Stomach (tissue), 9 donors: Measurements from ENCODE around the gene SERBP1. TPM values are rescaled to one million over a fixed set of nuclear protein-coding genes. Genes with fewer than 3 reads are reported as not detected.

Experiments
- DNase-seq, 2 donors: peaks; one replicate each; pipeline versions ENCODE4 v3.0.0 to v3.0.0-alpha.2; 2013 to 2019
- H3K27ac ChIP-seq, 5 donors: fragments of 200-600 bp in 4 of 5; sonication (generic) in 4 of 5; one replicate each; pipeline ENCODE4 v1.5.1; 2013 to 2019; ENCODE audit warnings: mild to moderate bottlenecking in 1 of 5, moderate library complexity in 1 of 5
- H3K27me3 ChIP-seq, 3 donors: fragments of 200-600 bp; sonication (generic); one replicate each; pipeline ENCODE4 v1.5.1; 2017 to 2019; ENCODE audit warnings: mixed run types in 1 of 3
- H3K36me3 ChIP-seq, 4 donors: fragments of 200-600 bp; sonication (generic); 1 replicate in 3 of 4; 2 replicates in 1 of 4; pipeline ENCODE4 v1.5.1; 2016 to 2019
- H3K4me1 ChIP-seq, 4 donors: fragments of 200-600 bp; sonication (generic); one replicate each; pipeline ENCODE4 v1.5.1; 2016 to 2019
- H3K4me3 ChIP-seq, 4 donors: fragments of 200-600 bp; sonication (generic) in 3 of 4; one replicate each; pipeline ENCODE4 v1.5.1; 2016 to 2019; ENCODE audit warnings: mild to moderate bottlenecking in 1 of 4
- H3K9me3 ChIP-seq, 4 donors: fragments of 200-600 bp; sonication (generic); one replicate each; pipeline ENCODE4 v1.5.1; 2016 to 2019
- EP300 ChIP-seq: sonication (generic); formaldehyde crosslinking; IDR thresholded peaks from one replicate; pipeline ENCODE4 v1.6.1; 2017; ENCODE audit warnings: antibody characterized with exemption
- POLR2A ChIP-seq, 4 donors: fragments of 450-650 bp; IDR thresholded peaks; one replicate each; pipeline ENCODE4 v1.6.1; 2016; ENCODE audit warnings: antibody characterized with exemption in 4 of 4, control low read depth in 2 of 4, mild to moderate bottlenecking in 1 of 4, moderate library complexity in 1 of 4
- POLR2AphosphoS5 ChIP-seq, 3 donors: sonication (generic); formaldehyde crosslinking; IDR thresholded peaks; one replicate each; pipeline ENCODE4 v1.6.1; 2016; ENCODE audit warnings: antibody characterized with exemption in 3 of 3
- WGBS, 5 donors: extraction: QIAGEN DNeasy Blood & Tissue Kit in 3 of 5; methylation state at CpG; one replicate each; pipeline versions ENCODE4 v1.1.5 to v1.1.7; 2013 to 2018; 5-methylcytosine and 5-hydroxymethylcytosine counted together
- intact Hi-C: fragments of 100-400 bp; cut with DNase I; formaldehyde crosslinking; loops from one replicate; pipeline ENCODE4 v1.15.1; 2023; ENCODE audit warnings: low total_unique reads
- polyA plus RNA-seq, 3 donors: library from polyadenylated mRNA; stranded (reverse); fragments of 200-250 nt; gene quantifications; one replicate each; pipeline ENCODE4 v1.2.3, GENCODE V29; 2013
- total RNA-seq, 5 donors: library from RNA; depleted of rRNA; stranded (reverse); fragments of >200 nt; gene quantifications; one replicate each; pipeline versions ENCODE4 v1.1.0 to v1.2.3, GENCODE V29; 2014 to 2016
- TF ChIP-seq, protein P1 (sequence below), 7 experiments: fragments of 450-650 bp in 4 of 7; fragments of 200-600 bp in 3 of 7; sonication (generic) in 3 of 7; IDR thresholded peaks; one replicate each; pipeline ENCODE4 v1.5.1; 2016 to 2019; ENCODE audit warnings: antibody characterized with exemption in 7 of 7, control low read depth in 2 of 7, mild to moderate bottlenecking in 1 of 7
- donor health status: healthy with polysubstance abuse.
- donor health status: Bipolar disorder and iron deficiency.
- donor health status: healthy.

The SERBP1 gene
- total and polyA plus RNA-seq, 8 donors: 66.1 to 240 (median 130) TPM

DNA sequence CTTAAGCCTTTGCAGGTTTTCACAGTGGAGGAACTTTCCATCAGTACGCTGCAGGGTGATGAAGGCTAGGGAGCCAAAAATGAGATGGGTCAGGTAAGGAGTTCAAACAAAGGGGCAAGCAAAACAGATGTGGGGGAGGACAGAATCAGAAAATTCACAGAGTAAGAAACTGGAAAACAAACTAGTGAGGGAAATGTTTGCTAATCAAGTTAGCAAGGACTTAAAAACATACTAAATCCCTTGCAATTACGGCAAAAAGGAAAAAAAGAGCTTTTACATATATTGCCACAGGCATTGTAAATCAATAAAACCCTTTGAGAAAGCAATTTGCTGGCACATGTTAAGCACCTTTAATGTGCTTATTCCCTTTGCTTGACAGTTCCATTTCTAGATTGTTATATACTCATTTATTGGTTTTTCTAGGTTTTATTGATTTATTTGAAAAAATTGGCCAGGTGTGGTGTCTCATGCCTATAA is 45.8 kb upstream of the SERBP1 start:
- DNase-seq: no peak
- Histone ChIP-seq H3K4me1 (peaks cover 0 to 9% (median 8%) of the 10 kb centered on the region in 4 donors), H3K27me3 (no peaks in the 10 kb centered on the region), H3K36me3 (no peaks in the 10 kb centered on the region), H3K27ac (no peak overlapping the region), H3K9me3 (no peaks in the 10 kb centered on the region), H3K4me3 (no peak overlapping the region)
- WGBS, 5 donors: 81 to 99% (median 89%) methylated on average over 2 of the region's 2 CpGs
- no peak for TF ChIP-seq POLR2A (IDR thresholded peaks at IDR 0.05)
- TF ChIP-seq POLR2AphosphoS5 (IDR thresholded peaks at IDR 0.05): no peak
- TF ChIP-seq, protein P1, sequence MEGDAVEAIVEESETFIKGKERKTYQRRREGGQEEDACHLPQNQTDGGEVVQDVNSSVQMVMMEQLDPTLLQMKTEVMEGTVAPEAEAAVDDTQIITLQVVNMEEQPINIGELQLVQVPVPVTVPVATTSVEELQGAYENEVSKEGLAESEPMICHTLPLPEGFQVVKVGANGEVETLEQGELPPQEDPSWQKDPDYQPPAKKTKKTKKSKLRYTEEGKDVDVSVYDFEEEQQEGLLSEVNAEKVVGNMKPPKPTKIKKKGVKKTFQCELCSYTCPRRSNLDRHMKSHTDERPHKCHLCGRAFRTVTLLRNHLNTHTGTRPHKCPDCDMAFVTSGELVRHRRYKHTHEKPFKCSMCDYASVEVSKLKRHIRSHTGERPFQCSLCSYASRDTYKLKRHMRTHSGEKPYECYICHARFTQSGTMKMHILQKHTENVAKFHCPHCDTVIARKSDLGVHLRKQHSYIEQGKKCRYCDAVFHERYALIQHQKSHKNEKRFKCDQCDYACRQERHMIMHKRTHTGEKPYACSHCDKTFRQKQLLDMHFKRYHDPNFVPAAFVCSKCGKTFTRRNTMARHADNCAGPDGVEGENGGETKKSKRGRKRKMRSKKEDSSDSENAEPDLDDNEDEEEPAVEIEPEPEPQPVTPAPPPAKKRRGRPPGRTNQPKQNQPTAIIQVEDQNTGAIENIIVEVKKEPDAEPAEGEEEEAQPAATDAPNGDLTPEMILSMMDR (IDR thresholded peaks at IDR 0.05): no peak
- TF ChIP-seq EP300: no peak
- intact Hi-C loops: no loop called here

DNA sequence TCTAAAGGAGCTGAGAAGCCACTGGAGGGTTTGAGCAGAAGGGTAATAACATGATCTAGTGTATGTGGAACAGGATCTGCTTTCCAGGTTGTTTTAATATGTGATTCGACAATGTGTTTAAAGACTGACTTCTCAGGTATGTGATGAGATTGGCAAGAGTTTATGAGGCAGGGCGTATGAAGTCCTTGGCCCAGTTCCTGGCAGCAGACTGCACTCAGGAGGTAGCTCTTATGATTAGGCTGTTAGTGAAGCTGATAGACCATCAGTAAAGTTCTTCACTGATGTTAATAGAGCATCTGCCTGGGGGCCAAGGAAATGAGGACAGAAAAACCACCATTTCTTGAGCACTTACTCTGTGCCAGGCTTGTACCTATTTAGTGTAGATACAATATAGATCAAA is 41.9 kb upstream of the SERBP1 start:
- no peaks in the 10 kb centered on the region for H3K4me1 ChIP-seq
- H3K4me3 ChIP-seq: no peak overlapping the region
- H3K27ac ChIP-seq: no peak overlapping the region
- intact Hi-C loops: no loop called here
- TF ChIP-seq, protein P1 (IDR thresholded peaks at IDR 0.05): no peak
- TF ChIP-seq POLR2A (IDR thresholded peaks at IDR 0.05) (no peak), POLR2AphosphoS5 (IDR thresholded peaks at IDR 0.05) (no peak)
- DNase-seq: no peak
- 26 to 53% (median 37%) methylated on average over 2 of the region's 2 CpGs for WGBS, 5 donors
- H3K36me3 ChIP-seq: no peaks in the 10 kb centered on the region
- no peaks in the 10 kb centered on the region for H3K27me3 ChIP-seq
- H3K9me3 ChIP-seq: no peaks in the 10 kb centered on the region

DNA sequence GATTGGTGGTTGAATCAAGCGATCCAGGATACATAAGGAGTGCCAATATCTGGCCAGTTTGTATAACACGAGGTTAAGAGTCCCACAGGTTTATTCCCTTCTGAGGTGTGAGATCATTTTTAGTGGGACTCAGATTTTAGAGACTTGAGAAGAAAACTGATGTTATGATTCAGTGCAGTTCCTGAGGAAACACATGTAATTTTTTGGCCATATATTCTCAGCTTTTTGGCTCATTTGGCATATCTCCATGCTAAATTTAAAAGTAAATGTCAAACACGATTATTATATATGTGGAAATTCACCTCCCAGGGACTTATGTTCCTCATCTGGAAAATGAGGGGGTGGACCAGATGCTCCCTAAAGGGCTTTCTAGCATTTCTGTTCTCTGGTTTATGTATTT is 39.2 kb upstream of the SERBP1 start:
- intact Hi-C loops: no loop called here
- Histone ChIP-seq H3K4me3 (no peak overlapping the region), H3K4me1 (no peaks in the 10 kb centered on the region), H3K27me3 (no peaks in the 10 kb centered on the region), H3K36me3 (no peaks in the 10 kb centered on the region), H3K9me3 (no peaks in the 10 kb centered on the region), H3K27ac (no peak overlapping the region)
- 53 to 73% (median 70%) methylated on average over 3 of the region's 3 CpGs for WGBS, 5 donors
- DNase-seq: peak in 1 of 2 donors; percentile 22
- no peak for TF ChIP-seq POLR2AphosphoS5 (IDR thresholded peaks at IDR 0.05)
- no peak for TF ChIP-seq POLR2A (IDR thresholded peaks at IDR 0.05)
- TF ChIP-seq EP300: no peak
- TF ChIP-seq, protein P1 (IDR thresholded peaks at IDR 0.05): no peak

DNA sequence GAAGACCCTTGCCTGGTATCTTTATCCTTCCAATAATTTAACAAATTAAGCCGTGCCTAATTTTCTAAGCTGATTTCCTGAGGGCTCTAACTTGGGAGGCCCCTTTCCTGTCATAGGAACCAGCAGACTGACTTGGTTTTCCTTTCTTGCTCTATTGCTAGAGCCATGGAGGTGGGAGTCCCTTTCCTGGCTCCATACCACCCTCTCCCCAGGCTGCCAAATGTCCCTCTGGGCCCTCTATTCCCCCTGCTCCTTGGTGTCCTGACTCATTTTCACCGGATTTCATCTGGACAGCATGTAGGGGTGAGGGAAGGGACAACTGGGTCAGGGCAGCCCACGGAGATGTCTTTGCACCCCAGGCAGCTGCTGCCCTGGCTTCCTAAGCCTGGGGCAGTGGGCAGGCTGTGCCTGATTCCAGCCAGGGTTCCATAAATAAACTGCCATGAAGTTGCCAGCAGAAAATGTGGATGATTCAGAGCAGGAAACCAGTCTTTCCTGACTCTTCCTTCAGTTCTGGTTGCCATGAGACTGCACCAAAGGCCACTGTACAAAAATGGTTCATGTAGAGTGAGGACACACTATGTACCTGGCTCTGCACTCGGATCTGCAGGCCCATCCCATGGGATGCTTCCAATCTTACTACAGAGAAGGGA is 38.0 kb upstream of the SERBP1 start:
- 64 to 78% (median 74%) methylated on average over 3 to 4 of the region's 4 CpGs for WGBS, 5 donors
- Histone ChIP-seq H3K9me3 (no peaks in the 10 kb centered on the region), H3K27me3 (no peaks in the 10 kb centered on the region), H3K4me3 (no peak overlapping the region), H3K36me3 (no peaks in the 10 kb centered on the region), H3K4me1 (no peaks in the 10 kb centered on the region), H3K27ac (no peak overlapping the region)
- TF ChIP-seq, protein P1 (IDR thresholded peaks at IDR 0.05): no peak
- TF ChIP-seq POLR2AphosphoS5 (IDR thresholded peaks at IDR 0.05) (no peak), POLR2A (IDR thresholded peaks at IDR 0.05) (no peak), EP300 (no peak)
- DNase-seq: no peak
- intact Hi-C loops: no loop called here
